Stimulated activated effector memory CD8-positive, alpha-beta T cell treated with anti-CD3 and anti-CD28 coated beads, Interleukin-12 subunit alpha, Interleukin-12 subunit beta, amount 100 ng/mL, for 72 hours (primary cell): Measurements from ENCODE around the gene GPR65.
A peak's percentile ranks its signal among the peaks of the same experiment; 100 is the strongest.

Experiments
- ATAC-seq: fragments of 150-1000 bp; cut with Tn5 transposase; 2 replicates; pipeline ENCODE4 v1.10.0; 2021
- DNase-seq, 2 donors: peaks; one replicate each; pipeline ENCODE4 v3.0.0; 2021 to 2022; ENCODE audit warnings: low spot score in 2 of 2
- H3K27ac Mint-ChIP-seq: one replicate; pipeline ENCODE4 v1.8.0; 2022; ENCODE audit warnings: mild to moderate bottlenecking, mixed read lengths
- H3K36me3 Mint-ChIP-seq: one replicate; pipeline ENCODE4 v1.8.0; 2022; ENCODE audit warnings: mild to moderate bottlenecking, mixed read lengths
- H3K4me1 Mint-ChIP-seq: one replicate; pipeline ENCODE4 v1.8.0; 2022; ENCODE audit warnings: mixed read lengths
- H3K4me3 Mint-ChIP-seq: one replicate; pipeline ENCODE4 v1.8.0; 2022; ENCODE audit warnings: mild to moderate bottlenecking, mixed read lengths
- H3K9me3 Mint-ChIP-seq: one replicate; pipeline ENCODE4 v1.8.0; 2022; ENCODE audit warnings: mixed read lengths

Gene GPR65

DNA sequence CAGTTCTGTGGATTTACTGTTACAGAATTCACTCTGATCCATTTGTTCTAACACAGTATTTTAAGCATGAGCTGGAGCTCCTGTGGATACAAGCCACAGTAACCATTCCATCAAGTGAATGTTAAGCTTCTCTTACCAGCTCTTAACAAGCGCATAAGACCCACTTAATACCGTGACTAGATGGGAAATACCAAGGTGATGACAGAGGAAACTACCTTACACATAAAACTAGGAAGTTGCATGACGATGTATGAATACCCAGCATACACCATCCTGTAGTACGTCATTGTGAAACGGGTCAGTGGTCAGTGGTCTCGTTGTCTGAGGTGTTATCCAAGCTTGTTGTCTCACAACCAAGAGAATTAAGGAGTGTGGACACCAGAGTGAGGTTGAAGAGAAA, 10.0 kb upstream of the GPR65 start:
- peaks cover 69% of the 10 kb centered on the region for H3K4me1 Mint-ChIP-seq
- H3K4me3 Mint-ChIP-seq: peak overlapping the region; percentile 91
- H3K36me3 Mint-ChIP-seq: peaks cover 38% of the 10 kb centered on the region
- DNase-seq (peak; percentile 27 to 83), ATAC-seq (peak; percentile 80)
- no peaks in the 10 kb centered on the region for H3K9me3 Mint-ChIP-seq
- H3K27ac Mint-ChIP-seq: peak overlapping the region; percentile 97

- DNase-seq: no peak
These were observed 9.2 kb upstream of the GPR65 start for GRCh38 chr14:87995500-87996290.

GRCh38 chr14:87996291-87996592, 8.7 kb upstream of the GPR65 start:
- Mint-ChIP-seq H3K9me3 (no peaks in the 10 kb centered on the region), H3K27ac (peak overlapping the region; percentile 97), H3K36me3 (peaks cover 36% of the 10 kb centered on the region), H3K4me1 (peaks cover 65% of the 10 kb centered on the region), H3K4me3 (peak overlapping the region; percentile 91)
- no peak for DNase-seq
- ATAC-seq: no peak

More at GRCh38 chr14:87995500-87996290, 9.2 kb upstream of the GPR65 start:
- peak overlapping the region; percentile 91 for H3K4me3 Mint-ChIP-seq
- H3K9me3 Mint-ChIP-seq: no peaks in the 10 kb centered on the region
- peaks cover 38% of the 10 kb centered on the region for H3K36me3 Mint-ChIP-seq
- peak; percentile 0 for ATAC-seq
- peak overlapping the region; percentile 97 for H3K27ac Mint-ChIP-seq
- peaks cover 65% of the 10 kb centered on the region for H3K4me1 Mint-ChIP-seq

- ATAC-seq (no peak), DNase-seq (no peak)
- Mint-ChIP-seq H3K36me3 (peaks cover 16% of the 10 kb centered on the region), H3K27ac (no peak overlapping the region), H3K4me1 (peaks cover 60% of the 10 kb centered on the region), H3K9me3 (no peaks in the 10 kb centered on the region), H3K4me3 (no peak overlapping the region)
These were observed 6.5 kb upstream of the GPR65 start for GRCh38 chr14:87998482-87998881.

DNA sequence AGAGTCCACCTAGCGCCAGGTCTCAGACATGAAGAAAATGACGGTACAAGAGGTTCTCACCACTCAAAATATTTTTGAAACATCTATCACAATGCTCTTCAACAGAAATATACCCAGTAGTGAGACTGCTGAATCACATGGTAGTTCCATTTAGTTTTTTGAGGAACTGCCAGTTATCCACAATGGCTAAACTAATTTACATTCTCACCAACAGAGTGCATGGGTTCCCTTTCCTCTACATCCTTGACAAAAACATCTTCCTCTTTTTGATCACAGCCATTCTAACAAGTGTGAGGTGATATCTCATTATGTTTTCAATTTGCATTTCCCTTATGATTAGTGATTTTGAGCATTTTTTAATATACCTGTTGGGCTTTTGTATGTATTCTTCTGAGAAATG, 5.7 kb upstream of the GPR65 start:
- H3K4me3 Mint-ChIP-seq: no peak overlapping the region

GRCh38 chr14:88002421-88003075, 2.4 kb upstream of the GPR65 start:
- H3K27ac Mint-ChIP-seq: peak overlapping the region; percentile 79
- no peaks in the 10 kb centered on the region for H3K9me3 Mint-ChIP-seq
- no peak for ATAC-seq
- H3K4me3 Mint-ChIP-seq: peak overlapping the region; percentile 26
- H3K4me1 Mint-ChIP-seq: peaks cover 48% of the 10 kb centered on the region
- DNase-seq: no peak
- H3K36me3 Mint-ChIP-seq: peaks cover 24% of the 10 kb centered on the region

More for the DNA sequence above, 5.7 kb upstream of the GPR65 start:
- ATAC-seq: no peak
- H3K36me3 Mint-ChIP-seq: peaks cover 8% of the 10 kb centered on the region
- H3K9me3 Mint-ChIP-seq: no peaks in the 10 kb centered on the region
- H3K27ac Mint-ChIP-seq: no peak overlapping the region
- no peak for DNase-seq
- peaks cover 53% of the 10 kb centered on the region for H3K4me1 Mint-ChIP-seq

DNA sequence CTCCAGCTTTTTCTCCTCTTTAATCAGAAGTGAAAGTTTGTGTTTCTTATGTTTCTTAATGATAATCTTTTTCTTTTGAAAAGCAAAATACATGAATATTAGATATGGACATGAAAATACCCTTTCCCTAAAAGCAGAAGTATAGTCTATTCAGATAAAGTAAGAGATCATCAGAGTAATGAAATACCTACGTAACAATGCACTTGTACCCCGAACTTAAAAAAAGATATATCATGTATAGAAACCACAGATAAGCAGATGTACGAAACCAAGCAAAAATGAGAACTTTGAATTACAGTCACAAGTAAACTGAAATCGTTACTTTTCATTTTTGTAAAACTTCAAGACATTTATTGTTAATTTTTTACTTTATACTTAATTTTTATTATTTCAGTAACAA, 1.5 kb upstream of the GPR65 start:
- no peak for DNase-seq
- H3K4me1 Mint-ChIP-seq: peaks cover 56% of the 10 kb centered on the region
- H3K27ac Mint-ChIP-seq: no peak overlapping the region
- H3K4me3 Mint-ChIP-seq: peak overlapping the region; percentile 26
- H3K36me3 Mint-ChIP-seq: peaks cover 33% of the 10 kb centered on the region
- ATAC-seq: no peak
- no peaks in the 10 kb centered on the region for H3K9me3 Mint-ChIP-seq

DNA sequence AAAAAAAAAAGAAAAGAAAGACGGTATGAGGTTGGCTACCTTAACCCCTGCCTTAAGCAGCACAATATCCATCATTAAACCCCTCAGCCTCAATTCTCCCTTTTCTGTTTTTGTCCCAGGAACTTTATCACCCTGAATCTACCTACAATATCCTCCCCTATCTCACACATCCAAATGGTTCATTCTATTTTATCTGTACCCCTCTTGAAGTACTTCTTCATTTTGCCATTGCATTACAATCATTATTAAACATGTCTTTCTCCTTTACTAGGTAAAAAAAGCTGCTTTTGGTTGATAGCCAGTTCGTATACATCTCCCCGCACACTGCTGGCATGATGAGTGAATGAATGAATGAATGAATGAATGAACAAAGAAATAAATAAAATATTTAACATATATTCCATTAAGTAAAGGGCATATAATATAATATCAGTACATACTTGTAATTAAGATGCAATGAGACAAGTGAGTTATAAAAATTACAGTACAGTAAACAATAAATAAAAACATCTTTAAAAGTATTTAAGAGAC, 364 bp upstream of the GPR65 start:
- H3K27ac Mint-ChIP-seq: peak overlapping the region; percentile 96
- H3K36me3 Mint-ChIP-seq: peaks cover 44% of the 10 kb centered on the region
- peak overlapping the region; percentile 79 for H3K4me3 Mint-ChIP-seq
- DNase-seq (no peak), ATAC-seq (no peak)
- peaks cover 57% of the 10 kb centered on the region for H3K4me1 Mint-ChIP-seq
- no peaks in the 10 kb centered on the region for H3K9me3 Mint-ChIP-seq

GRCh38 chr14:88005978-88006851, 1.3 kb downstream of the GPR65 start:
- H3K4me1 Mint-ChIP-seq: peaks cover 64% of the 10 kb centered on the region
- H3K4me3 Mint-ChIP-seq: peak overlapping the region; percentile 79
- ATAC-seq (peak; percentile 98), DNase-seq (peak; percentile 38 to 74)
- H3K9me3 Mint-ChIP-seq: no peaks in the 10 kb centered on the region
- H3K27ac Mint-ChIP-seq: peak overlapping the region; percentile 96
- peaks cover 61% of the 10 kb centered on the region for H3K36me3 Mint-ChIP-seq

DNA sequence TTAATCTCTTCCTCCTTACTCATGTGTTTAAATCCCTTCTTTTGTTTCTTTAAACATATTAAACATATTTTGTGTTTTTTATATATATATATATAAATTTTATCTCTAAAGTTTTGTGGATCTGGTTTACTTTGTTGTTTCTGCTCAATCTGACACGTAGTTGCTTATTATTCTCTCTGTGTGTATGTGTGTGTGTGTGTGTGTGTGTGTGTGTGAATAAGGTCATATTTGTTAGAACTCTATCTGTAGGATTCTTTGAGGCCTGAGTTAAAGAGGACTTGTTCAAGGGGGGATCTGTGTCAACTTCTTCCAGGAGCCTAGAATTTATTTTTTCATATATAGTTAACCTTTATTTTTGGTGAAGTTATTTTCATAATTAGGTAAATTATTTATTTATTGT, 2.7 kb downstream of the GPR65 start:
- DNase-seq: no peak
- ATAC-seq: no peak
- no peaks in the 10 kb centered on the region for H3K9me3 Mint-ChIP-seq
- H3K4me3 Mint-ChIP-seq: peak overlapping the region; percentile 79
- H3K36me3 Mint-ChIP-seq: peaks cover 75% of the 10 kb centered on the region
- peaks cover 70% of the 10 kb centered on the region for H3K4me1 Mint-ChIP-seq
- peak overlapping the region; percentile 96 for H3K27ac Mint-ChIP-seq

DNA sequence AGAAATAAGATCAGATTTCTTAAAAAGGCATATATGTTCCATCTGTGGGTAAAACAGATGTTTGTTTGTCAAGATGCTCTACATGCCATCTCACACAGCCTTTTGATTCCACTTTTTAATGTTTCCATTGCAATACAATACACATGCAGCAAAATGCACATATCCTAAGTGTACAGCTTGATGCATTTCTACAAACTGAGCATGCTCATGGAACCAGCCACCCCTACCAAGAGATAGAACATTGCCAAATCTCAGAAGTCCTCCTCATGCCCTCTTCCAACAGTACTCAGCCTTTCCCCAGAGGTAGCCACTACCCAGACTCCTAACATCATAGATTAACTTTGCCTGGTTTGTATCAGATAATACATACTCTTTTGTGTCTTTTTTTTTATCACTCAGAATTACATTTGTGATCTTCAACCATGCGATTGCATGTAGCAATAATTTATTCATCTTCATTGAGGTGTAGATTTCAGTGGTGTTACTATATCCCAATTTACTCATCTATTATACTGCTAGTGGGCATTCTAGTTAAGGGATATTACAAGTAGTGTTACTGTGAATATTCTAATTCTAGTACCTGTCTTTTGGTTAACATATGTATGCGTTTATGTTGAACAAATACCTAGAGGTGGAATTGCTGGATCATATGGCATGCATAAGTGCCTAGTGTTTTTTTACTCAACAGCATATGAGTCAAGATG, 3.3 kb downstream of the GPR65 start:
- H3K36me3 Mint-ChIP-seq: peaks cover 80% of the 10 kb centered on the region
- ATAC-seq (no peak), DNase-seq (no peak)
- peaks cover 68% of the 10 kb centered on the region for H3K4me1 Mint-ChIP-seq
- H3K9me3 Mint-ChIP-seq: no peaks in the 10 kb centered on the region
- H3K27ac Mint-ChIP-seq: peak overlapping the region; percentile 96
- peak overlapping the region; percentile 79 for H3K4me3 Mint-ChIP-seq

DNA sequence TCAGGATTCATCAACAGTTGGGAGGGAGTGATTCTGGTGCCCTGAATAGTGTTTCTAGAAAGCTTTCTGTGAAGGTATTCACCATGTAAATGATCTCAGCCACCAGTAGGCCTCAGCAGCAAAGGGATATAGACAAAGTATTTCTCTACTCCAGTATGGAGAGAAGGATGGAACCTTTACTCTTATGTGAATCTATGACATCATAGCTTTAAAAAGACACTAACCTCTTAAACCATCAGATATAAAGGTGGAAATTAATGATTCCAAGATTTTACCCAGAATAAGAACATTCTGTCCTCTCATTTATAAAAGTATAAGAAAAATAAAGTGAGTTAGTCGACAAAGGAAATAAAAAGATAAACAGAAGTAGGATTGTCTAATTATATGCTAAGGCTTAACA, 4.6 kb downstream of the GPR65 start:
- no peak for ATAC-seq
- Mint-ChIP-seq H3K4me3 (peak overlapping the region; percentile 79), H3K4me1 (peaks cover 72% of the 10 kb centered on the region), H3K9me3 (no peaks in the 10 kb centered on the region), H3K27ac (peak overlapping the region; percentile 96), H3K36me3 (peaks cover 89% of the 10 kb centered on the region)
- no peak for DNase-seq

DNA sequence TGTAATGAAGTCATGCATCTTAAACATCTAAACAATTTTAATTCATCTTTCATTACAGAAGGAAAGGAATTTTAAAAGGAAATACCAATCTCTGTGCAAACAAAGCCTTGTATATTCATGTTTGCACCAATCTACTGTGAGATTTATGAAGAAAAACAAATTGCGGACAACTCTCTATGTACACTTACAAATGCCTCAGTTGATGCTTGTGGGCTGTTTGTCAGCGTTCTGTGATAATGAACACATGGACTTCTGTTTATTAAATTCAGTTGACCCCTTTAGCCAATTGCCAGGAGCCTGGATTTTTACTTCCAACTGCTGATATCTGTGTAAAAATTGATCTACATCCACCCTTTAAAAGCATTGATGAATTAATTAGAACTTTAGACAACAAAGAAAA, 5.4 kb downstream of the GPR65 start:
- ATAC-seq: no peak
- peak overlapping the region; percentile 79 for H3K4me3 Mint-ChIP-seq
- peaks cover 86% of the 10 kb centered on the region for H3K36me3 Mint-ChIP-seq
- no peak for DNase-seq
- H3K9me3 Mint-ChIP-seq: no peaks in the 10 kb centered on the region
- peak overlapping the region; percentile 96 for H3K27ac Mint-ChIP-seq
- peaks cover 68% of the 10 kb centered on the region for H3K4me1 Mint-ChIP-seq

DNA sequence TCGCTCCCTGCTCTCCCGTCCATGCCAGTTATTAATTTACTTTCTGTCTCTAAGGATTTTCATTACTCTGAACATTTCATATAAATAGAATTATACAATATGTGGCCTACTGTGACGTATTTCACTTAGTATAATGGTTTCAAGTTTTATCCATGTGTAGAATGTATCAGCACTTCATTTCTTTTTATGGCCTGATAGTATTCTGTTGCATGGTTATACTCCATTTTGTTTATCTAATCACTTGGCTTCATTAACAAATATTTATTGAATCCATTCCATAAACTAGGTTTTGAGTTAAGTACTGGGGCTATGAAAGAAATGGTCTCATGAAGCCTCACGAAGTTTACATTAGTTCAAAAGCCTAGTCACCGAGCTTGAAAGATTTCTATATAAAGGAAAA, 7.6 kb downstream of the GPR65 start:
- H3K9me3 Mint-ChIP-seq: no peaks in the 10 kb centered on the region
- peaks cover 90% of the 10 kb centered on the region for H3K36me3 Mint-ChIP-seq
- peak overlapping the region; percentile 79 for H3K4me3 Mint-ChIP-seq
- H3K27ac Mint-ChIP-seq: peak overlapping the region; percentile 96
- no peak for ATAC-seq
- DNase-seq: no peak
- H3K4me1 Mint-ChIP-seq: peaks cover 78% of the 10 kb centered on the region
